Left lung (tissue), 10 donors: ENCODE measurements around the gene USP21. TPM values are rescaled to one million over a fixed set of nuclear protein-coding genes. Genes with fewer than 3 reads are reported as not detected.
"Not testable (repeated sequence)": the region's sequence is repeated elsewhere in the genome, so short reads cannot be mapped to it uniquely, and the experiment has no call there.

Experiments
- ATAC-seq: fragments of 200-7000 bp; cut with Tn5 transposase; one replicate; pipeline ENCODE4 v1.9.1; 2020; ENCODE audit warnings: moderate library complexity
- DNase-seq, 4 donors: peaks; one replicate each; pipeline ENCODE4 v3.0.0-alpha.2; 2013 to 2020
- H3K27ac ChIP-seq, 2 donors: fragments of 200-600 bp; sonication (generic) in 1 of 2; one replicate each; pipeline versions ENCODE4 v1.5.0 to v1.8.0; 2020 to 2021
- H3K27me3 ChIP-seq, 2 donors: fragments of 200-600 bp; sonication (generic) in 1 of 2; one replicate each; pipeline versions ENCODE4 v1.5.0 to v1.8.0; 2020 to 2021
- H3K36me3 ChIP-seq, 2 donors: fragments of 200-600 bp; sonication (generic) in 1 of 2; one replicate each; pipeline versions ENCODE4 v1.5.0 to v1.8.0; 2020 to 2021
- H3K4me1 ChIP-seq, 2 donors: fragments of 200-600 bp; one replicate each; pipeline ENCODE4 v1.8.0; 2021
- H3K4me3 ChIP-seq, 2 donors: fragments of 200-600 bp; sonication (generic) in 1 of 2; one replicate each; pipeline versions ENCODE4 v1.5.0 to v1.8.0; 2020 to 2021; ENCODE audit warnings: mild to moderate bottlenecking in 1 of 2
- H3K9me3 ChIP-seq, 2 donors: fragments of 200-600 bp; sonication (generic) in 1 of 2; one replicate each; pipeline versions ENCODE4 v1.5.0 to v1.8.0; 2020 to 2021
- CTCF ChIP-seq, 2 donors: fragments of 200-600 bp; sonication (generic) in 1 of 2; IDR thresholded peaks; one replicate each; pipeline versions ENCODE4 v1.5.0 to v1.8.0; 2021; ENCODE audit warnings: antibody characterized with exemption in 2 of 2
- intact Hi-C, 2 donors: fragments of 100-400 bp; cut with DNase I; formaldehyde crosslinking; loops; one replicate each; pipeline versions ENCODE4 v1.11.2 to v1.14.2; 2022
- polyA plus RNA-seq, 6 donors: library from polyadenylated mRNA; unstranded; fragments of 120-200 nt; gene quantifications; one replicate each; pipeline ENCODE4 v1.2.1, GENCODE V29; 2013; ENCODE audit not compliant: insufficient read length in 6 of 6
- total RNA-seq, 2 donors: library from RNA; stranded (reverse); fragmentation: NEBNext Ultra II Directional; extraction: Animal tissue kit (Norgen Biotek cat#: 25700); gene quantifications; one replicate each; pipeline ENCODE4 v1.2.1, GENCODE V29; 2021
- donor health status: DM: no; HTN: yes; CAD: no.
- donor health status: DM: no; HTN: no; CAD: no.

The USP21 gene
- total and polyA plus RNA-seq, 8 donors, result 24.1 to 53.3 (median 45.5) TPM

- Histone ChIP-seq H3K36me3 (peaks cover 0 to 7% of the 10 kb centered on the region in 2 donors), H3K27me3 (no peaks in the 10 kb centered on the region), H3K9me3 (no peaks in the 10 kb centered on the region), H3K4me3 (no peak overlapping the region), H3K27ac (no peak overlapping the region), H3K4me1 (peaks cover 26 to 78% of the 10 kb centered on the region in 2 donors)
- intact Hi-C loops, result no loop called here
- ATAC-seq, result no peak
- DNase-seq, result no peak
- no peak for TF ChIP-seq CTCF (IDR thresholded peaks at IDR 0.05)
These were observed 44.7 kb upstream of the USP21 start for GRCh38 chr1:161114556-161114955.

GRCh38 chr1:161115132-161115711 is 44.1 kb upstream of the USP21 start:
- Histone ChIP-seq H3K36me3 (peaks cover 0 to 5% of the 10 kb centered on the region in 2 donors), H3K27me3 (no peaks in the 10 kb centered on the region), H3K27ac (no peak overlapping the region), H3K9me3 (no peaks in the 10 kb centered on the region), H3K4me3 (no peak overlapping the region), H3K4me1 (peaks cover 26 to 85% of the 10 kb centered on the region in 2 donors)
- ATAC-seq (no peak), DNase-seq (no peak)
- TF ChIP-seq CTCF (IDR thresholded peaks at IDR 0.05), result no peak
- intact Hi-C loops, result no loop called here

GRCh38 chr1:161115961-161116360 is 43.3 kb upstream of the USP21 start:
- H3K9me3 ChIP-seq, intact Hi-C loops, H3K27ac ChIP-seq, DNase-seq, ATAC-seq, H3K27me3 ChIP-seq: not testable (repeated sequence)
- H3K4me1 ChIP-seq, result peaks cover 26 to 89% of the 10 kb centered on the region in 2 donors
- peaks cover 0 to 13% of the 10 kb centered on the region in 2 donors for H3K36me3 ChIP-seq
- peak overlapping the region in 1 of 2 donors; percentile 92 for H3K4me3 ChIP-seq

GRCh38 chr1:161117759-161118581 is 41.3 kb upstream of the USP21 start, which contains the start of the genes NIT1 and PFDN2:
Gene NIT1, plus strand, starts transcription at chr1:161118105. Its CDS starts 72 bp downstream, at chr1:161118177.
Gene PFDN2, minus strand, starts transcription at chr1:161118037. Its CDS starts 11 bp downstream, at chr1:161118026.
- ATAC-seq, result peak; percentile 94
- H3K4me3 ChIP-seq, result peak within 1 kb of the TSS; percentile 92 to 98
- intact Hi-C loops, result no loop called here
- H3K27me3 ChIP-seq, result no peaks in the 10 kb centered on the region
- TF ChIP-seq CTCF (IDR thresholded peaks at IDR 0.05), result no peak
- peaks cover 26 to 90% of the 10 kb centered on the region in 2 donors for H3K4me1 ChIP-seq
- H3K9me3 ChIP-seq, result no peaks in the 10 kb centered on the region
- peaks cover 0 to 33% of the 10 kb centered on the region in 2 donors for H3K36me3 ChIP-seq
- H3K27ac ChIP-seq, result peak within 1 kb of the TSS; percentile 90 to 91
- DNase-seq, result peak; percentile 88 to 96 (median 90)

GRCh38 chr1:161119092-161119903 is 40.0 kb upstream of the USP21 start:
- H3K4me1 ChIP-seq, result peaks cover 26 to 80% of the 10 kb centered on the region in 2 donors
- H3K9me3 ChIP-seq, result no peaks in the 10 kb centered on the region
- H3K27ac ChIP-seq, result peak overlapping the region; percentile 8 to 90
- peak; percentile 9 for ATAC-seq
- no peaks in the 10 kb centered on the region for H3K27me3 ChIP-seq
- peak overlapping the region; percentile 92 to 98 for H3K4me3 ChIP-seq
- H3K36me3 ChIP-seq, result peaks cover 5 to 46% of the 10 kb centered on the region in 2 donors
- peak in 1 of 4 donors; percentile 59 for DNase-seq
- peak; percentile 16 to 17 for TF ChIP-seq CTCF (IDR thresholded peaks at IDR 0.05)
- intact Hi-C loops, result no loop called here
